ENCODE data around the gene TTBK2.

DNA sequence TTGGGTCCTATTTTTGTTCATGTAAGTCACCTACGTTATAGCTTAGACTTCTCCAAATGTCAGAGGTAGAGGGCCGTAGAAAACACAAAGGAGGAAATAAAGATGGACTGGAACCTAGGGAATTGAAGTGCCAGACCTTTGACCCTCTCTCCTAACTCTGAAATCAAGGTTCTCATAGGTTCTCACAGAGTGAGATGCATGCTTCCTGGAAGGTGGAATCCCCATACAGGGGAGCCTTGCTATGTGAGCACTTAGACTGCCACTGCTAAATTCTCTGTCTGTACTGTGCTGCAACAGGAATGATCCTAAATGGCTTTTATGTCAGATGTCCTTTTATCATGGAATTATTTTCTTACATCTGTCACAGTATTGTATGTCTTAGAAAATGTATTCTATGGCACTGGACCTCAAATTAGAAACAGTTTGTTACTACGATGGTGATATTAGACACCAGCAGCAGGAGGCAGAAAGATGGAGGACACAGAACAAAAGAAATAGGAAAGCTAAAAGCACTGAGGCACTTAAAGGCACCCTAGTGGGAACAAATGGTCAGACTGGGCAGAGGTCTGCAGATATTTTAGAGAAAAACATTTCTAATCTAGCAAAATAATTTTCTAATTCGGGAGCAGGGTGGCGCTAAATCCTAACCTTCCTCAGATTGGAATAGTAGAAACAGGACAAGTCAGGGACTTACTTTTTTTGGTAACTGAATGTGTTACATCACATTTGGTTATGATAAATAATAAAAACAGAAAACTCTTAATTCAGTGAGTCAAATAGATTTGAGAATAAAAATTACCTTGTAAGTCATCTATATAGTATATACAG lies 123.4 kb downstream of the TTBK2 start:
- TF ChIP-seq, protein P1, sequence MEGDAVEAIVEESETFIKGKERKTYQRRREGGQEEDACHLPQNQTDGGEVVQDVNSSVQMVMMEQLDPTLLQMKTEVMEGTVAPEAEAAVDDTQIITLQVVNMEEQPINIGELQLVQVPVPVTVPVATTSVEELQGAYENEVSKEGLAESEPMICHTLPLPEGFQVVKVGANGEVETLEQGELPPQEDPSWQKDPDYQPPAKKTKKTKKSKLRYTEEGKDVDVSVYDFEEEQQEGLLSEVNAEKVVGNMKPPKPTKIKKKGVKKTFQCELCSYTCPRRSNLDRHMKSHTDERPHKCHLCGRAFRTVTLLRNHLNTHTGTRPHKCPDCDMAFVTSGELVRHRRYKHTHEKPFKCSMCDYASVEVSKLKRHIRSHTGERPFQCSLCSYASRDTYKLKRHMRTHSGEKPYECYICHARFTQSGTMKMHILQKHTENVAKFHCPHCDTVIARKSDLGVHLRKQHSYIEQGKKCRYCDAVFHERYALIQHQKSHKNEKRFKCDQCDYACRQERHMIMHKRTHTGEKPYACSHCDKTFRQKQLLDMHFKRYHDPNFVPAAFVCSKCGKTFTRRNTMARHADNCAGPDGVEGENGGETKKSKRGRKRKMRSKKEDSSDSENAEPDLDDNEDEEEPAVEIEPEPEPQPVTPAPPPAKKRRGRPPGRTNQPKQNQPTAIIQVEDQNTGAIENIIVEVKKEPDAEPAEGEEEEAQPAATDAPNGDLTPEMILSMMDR (IDR thresholded peaks at IDR 0.05) = no peak
- no peak for TF ChIP-seq POLR2A (IDR thresholded peaks at IDR 0.05)

All from adrenal gland (tissue), 5 donors.